Femur (tissue), 1 donor: ENCODE measurements around the gene POLR2H.
A peak's percentile ranks its signal among the peaks of the same experiment; 100 is the strongest.
"Not testable (repeated sequence)": the region's sequence is repeated elsewhere in the genome, so short reads cannot be mapped to it uniquely, and the experiment has no call there.

ENCODE experiments used
- DNase-seq: peaks from one replicate; pipeline ENCODE4 v3.0.0-alpha.2; 2017

Gene POLR2H

GRCh38 chr3:184335661-184336546 is 25.6 kb upstream of the POLR2H start:
- peak; percentile 93 for DNase-seq

- peak; percentile 54 for DNase-seq
Measured at GRCh38 chr3:184336547-184337398, 24.7 kb upstream of the POLR2H start.

- peak; percentile 91 for DNase-seq
Measured at GRCh38 chr3:184337399-184337714, 24.2 kb upstream of the POLR2H start, which contains the start of gene FAM131A. FAM131A (plus strand) TSS chr3:184337600; CDS start chr3:184337631, 31 bp downstream.

GRCh38 chr3:184337981-184338380 is 23.5 kb upstream of the POLR2H start:
- no peak for DNase-seq

- DNase-seq = peak; percentile 92
Measured at GRCh38 chr3:184338511-184338945, 23.0 kb upstream of the POLR2H start.

GRCh38 chr3:184339001-184339400 is 22.5 kb upstream of the POLR2H start:
- DNase-seq = no peak

- DNase-seq = not testable (repeated sequence)
Measured at GRCh38 chr3:184339451-184340135, 21.9 kb upstream of the POLR2H start.

- no peak for DNase-seq
Measured at GRCh38 chr3:184341925-184342324, 19.6 kb upstream of the POLR2H start.

- no peak for DNase-seq
Measured at GRCh38 chr3:184343200-184343876, 18.2 kb upstream of the POLR2H start.

- DNase-seq = no peak
Measured at GRCh38 chr3:184344579-184345316, 16.8 kb upstream of the POLR2H start.

- no peak for DNase-seq
Measured at GRCh38 chr3:184345317-184346144, 16.0 kb upstream of the POLR2H start.

GRCh38 chr3:184346480-184347190 is 14.9 kb upstream of the POLR2H start:
- DNase-seq = no peak

- no peak for DNase-seq
Measured at GRCh38 chr3:184347321-184348056, 14.0 kb upstream of the POLR2H start.

GRCh38 chr3:184348057-184348382 is 13.5 kb upstream of the POLR2H start:
- DNase-seq = no peak

- no peak for DNase-seq
Measured at GRCh38 chr3:184349563-184350470, 11.7 kb upstream of the POLR2H start.

GRCh38 chr3:184350618-184351017 is 10.9 kb upstream of the POLR2H start:
- DNase-seq = no peak

GRCh38 chr3:184351511-184352148 is 9.9 kb upstream of the POLR2H start:
- peak; percentile 20 for DNase-seq
